ENCODE data around the gene OLFM3.

The OLFM3 gene

GRCh38 chr1:101996825-101997465 is at the start of gene OLFM3:
OLFM3 (minus strand) TSS chr1:101996926.
- no peak for DNase-seq

GRCh38 chr1:102045752-102046151 is 49.0 kb upstream of the OLFM3 start:
- no peak for DNase-seq

- no peak for DNase-seq
Observed at GRCh38 chr1:102032534-102032933, 35.8 kb upstream of the OLFM3 start.

- DNase-seq: no peak
Observed at GRCh38 chr1:102019530-102019929, 22.8 kb upstream of the OLFM3 start.

GRCh38 chr1:102015728-102016127 is 19.0 kb upstream of the OLFM3 start:
- no peak for DNase-seq

GRCh38 chr1:102002057-102002456 is 5.3 kb upstream of the OLFM3 start:
- DNase-seq: no peak

GRCh38 chr1:101995984-101996745 is 561 bp downstream of the OLFM3 start:
- no peak for DNase-seq

GRCh38 chr1:101993710-101994109 is 3.0 kb downstream of the OLFM3 start:
- no peak for DNase-seq

GRCh38 chr1:101992821-101993575 is 3.7 kb downstream of the OLFM3 start:
- DNase-seq: no peak

- no peak for DNase-seq
Observed at GRCh38 chr1:101980974-101981373, 15.8 kb downstream of the OLFM3 start.

- no peak for DNase-seq
Observed at GRCh38 chr1:101977266-101977665, 19.5 kb downstream of the OLFM3 start.

GRCh38 chr1:101976161-101976560 is 20.6 kb downstream of the OLFM3 start:
- no peak for DNase-seq

- no peak for DNase-seq
Observed at GRCh38 chr1:101975371-101975770, 21.4 kb downstream of the OLFM3 start.

- no peak for DNase-seq
Observed at GRCh38 chr1:101974599-101975274, 22.0 kb downstream of the OLFM3 start.

- no peak for DNase-seq
Observed at GRCh38 chr1:101971304-101971703, 25.4 kb downstream of the OLFM3 start.

GRCh38 chr1:101967871-101968270 is 28.9 kb downstream of the OLFM3 start:
- no peak for DNase-seq

- DNase-seq: no peak
Observed at GRCh38 chr1:101965341-101965740, 31.4 kb downstream of the OLFM3 start.

- no peak for DNase-seq
Observed at GRCh38 chr1:101964708-101965107, 32.0 kb downstream of the OLFM3 start.

- DNase-seq: no peak
Observed at GRCh38 chr1:101960142-101960541, 36.6 kb downstream of the OLFM3 start.

- DNase-seq: no peak
Observed at GRCh38 chr1:101959456-101959855, 37.3 kb downstream of the OLFM3 start.

GRCh38 chr1:101957771-101958170 is 39.0 kb downstream of the OLFM3 start:
- no peak for DNase-seq

- DNase-seq: no peak
Observed at GRCh38 chr1:101953623-101954022, 43.1 kb downstream of the OLFM3 start.

GRCh38 chr1:101945884-101946283 is 50.8 kb downstream of the OLFM3 start:
- no peak for DNase-seq

Data from cortex of kidney (tissue), 1 donor.